CMK (cell line): ENCODE data around the gene MCM7.

Experiments used
- DNase-seq: peaks from one replicate; pipeline ENCODE4 v3.0.0-alpha.2; 2010; ENCODE audit warnings: low read depth

Gene MCM7

GRCh38 chr7:100093925-100094486, 7.2 kb downstream of the MCM7 start:
- no peak for DNase-seq

DNA sequence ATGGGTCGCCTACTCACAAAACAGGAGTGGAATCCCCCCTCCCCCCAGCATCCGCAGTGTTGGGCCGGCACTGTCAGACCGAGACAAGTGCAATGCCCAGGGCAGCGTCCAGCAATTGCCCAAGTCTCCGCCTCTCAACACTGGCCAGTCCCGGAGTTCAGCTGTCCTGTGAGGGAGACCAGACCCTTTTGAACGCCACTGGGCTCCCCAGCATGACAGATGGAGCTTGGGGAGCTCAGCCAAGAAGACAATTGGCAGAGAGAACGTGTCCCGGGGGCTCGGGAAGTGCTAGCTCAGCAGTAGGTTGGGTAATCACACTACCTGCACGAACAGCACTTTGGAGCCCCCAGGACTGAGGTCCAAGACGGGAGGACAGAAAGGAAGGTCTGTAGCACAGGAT, 7.7 kb downstream of the MCM7 start:
- no peak for DNase-seq

GRCh38 chr7:100093054-100093453, 8.1 kb downstream of the MCM7 start:
- no peak for DNase-seq

- no peak for DNase-seq
Observed at GRCh38 chr7:100091411-100092181, 9.6 kb downstream of the MCM7 start.

- DNase-seq = no peak
Observed at GRCh38 chr7:100090527-100091410, 10.4 kb downstream of the MCM7 start.

DNA sequence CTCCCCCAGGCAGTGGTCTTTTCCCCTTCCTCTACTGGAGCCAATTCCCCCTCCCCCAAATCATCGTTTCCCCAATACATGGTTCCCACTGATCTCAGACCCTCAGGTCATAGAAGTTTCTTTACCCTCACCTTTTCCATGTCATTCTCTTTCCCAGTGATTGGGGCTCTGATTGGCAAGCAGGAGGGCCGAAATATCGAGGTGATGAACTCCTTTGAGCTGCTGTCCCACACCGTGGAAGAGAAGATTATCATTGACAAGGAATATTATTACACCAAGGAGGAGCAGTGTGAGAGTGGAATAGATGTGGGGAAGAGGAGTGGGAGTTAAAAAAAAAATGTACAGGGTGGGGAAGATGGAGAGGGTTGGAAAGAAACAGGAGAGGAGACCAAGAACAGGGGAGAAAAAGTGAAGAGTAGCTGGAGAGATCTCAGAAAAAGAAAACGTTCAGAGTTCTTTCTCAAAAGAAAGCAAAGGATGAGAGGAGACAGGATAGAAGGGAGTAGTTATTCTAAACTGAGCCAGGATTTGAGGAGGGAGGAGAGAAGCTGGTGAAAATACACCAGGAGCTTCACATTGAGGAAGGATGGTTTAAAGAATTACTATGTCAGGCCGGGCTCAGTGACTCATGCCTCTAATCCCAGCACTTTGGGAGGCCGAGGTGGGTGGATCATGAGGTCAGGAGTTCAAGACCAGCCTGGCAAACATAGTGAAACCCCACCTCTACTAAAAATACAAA, 11.6 kb downstream of the MCM7 start:
- no peak for DNase-seq

DNA sequence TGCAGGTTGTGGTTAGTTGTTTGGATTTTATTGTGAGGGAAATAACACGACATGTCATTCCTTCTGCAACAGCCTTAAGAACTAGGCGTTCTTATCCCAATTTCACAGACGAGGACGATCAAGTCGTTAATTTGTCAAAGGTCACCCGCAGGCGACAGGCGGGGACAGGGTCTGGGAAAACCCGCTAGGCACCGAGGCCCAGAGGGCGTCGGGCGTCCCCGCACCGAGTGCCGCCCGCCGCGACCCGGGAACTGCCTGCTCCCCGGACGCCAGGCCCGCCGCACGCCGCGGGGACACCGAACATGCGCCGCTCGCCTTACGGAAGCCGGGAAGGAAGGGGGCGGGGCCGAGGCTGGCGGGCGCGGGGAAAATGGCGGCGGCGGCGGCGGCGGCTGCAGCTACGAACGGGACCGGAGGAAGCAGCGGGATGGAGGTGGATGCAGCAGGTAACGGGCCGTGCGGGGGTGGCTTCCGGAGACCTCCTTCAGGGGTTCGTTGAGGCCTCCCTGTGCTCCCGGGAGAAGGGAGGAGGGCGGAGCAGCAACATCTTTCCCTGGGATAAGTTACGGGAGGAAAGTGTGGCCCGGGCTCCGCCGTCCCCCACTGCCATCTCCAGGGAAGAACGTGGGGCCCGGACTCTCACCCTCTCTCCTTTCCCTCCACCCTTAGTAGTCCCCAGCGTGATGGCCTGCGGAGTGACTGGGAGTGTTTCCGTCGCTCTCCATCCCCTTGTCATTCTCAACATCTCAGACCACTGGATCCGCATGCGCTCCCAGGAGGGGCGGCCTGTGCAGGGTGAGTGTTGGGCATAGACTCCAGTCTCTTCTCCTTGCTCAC, 12.4 kb downstream of the MCM7 start, which contains the start of gene COPS6:
TSS of gene COPS6 (plus strand) at position 349 of the 837 bp plus-strand sequence. CDS start at position 371, 22 bp downstream.
- peak; percentile 56 for DNase-seq

GRCh38 chr7:100088095-100088620, 13.0 kb downstream of the MCM7 start:
- DNase-seq = no peak

GRCh38 chr7:100087055-100087750, 14.0 kb downstream of the MCM7 start:
- no peak for DNase-seq

- no peak for DNase-seq
Observed at GRCh38 chr7:100085515-100085914, 15.7 kb downstream of the MCM7 start.

DNA sequence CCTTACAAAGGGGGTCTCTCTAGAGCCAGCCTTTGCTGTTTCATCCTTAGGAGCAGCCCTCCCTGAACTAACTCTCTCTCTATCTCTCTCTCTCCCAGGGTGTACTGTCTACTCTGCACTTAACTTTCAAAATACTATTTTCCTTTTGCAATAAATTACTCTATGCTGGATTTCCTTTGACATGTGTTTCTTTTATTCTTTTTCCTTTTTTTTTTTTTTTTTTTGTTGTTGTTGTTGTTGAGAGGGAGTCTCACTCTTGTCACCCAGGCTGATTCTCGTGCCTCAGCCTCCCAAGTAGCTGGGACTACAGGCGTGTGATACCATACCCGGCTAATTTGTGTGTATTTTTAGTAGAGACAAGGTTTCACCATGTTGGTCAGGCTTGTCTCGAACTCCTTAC, 18.2 kb downstream of the MCM7 start:
- no peak for DNase-seq

- peak; percentile 97 for DNase-seq
Observed at GRCh38 chr7:100081535-100082102, 19.6 kb downstream of the MCM7 start, which contains the start of gene ZNF3. ZNF3 (minus strand) TSS chr7:100081723; CDS start chr7:100077357, 4,366 bp downstream.

DNA sequence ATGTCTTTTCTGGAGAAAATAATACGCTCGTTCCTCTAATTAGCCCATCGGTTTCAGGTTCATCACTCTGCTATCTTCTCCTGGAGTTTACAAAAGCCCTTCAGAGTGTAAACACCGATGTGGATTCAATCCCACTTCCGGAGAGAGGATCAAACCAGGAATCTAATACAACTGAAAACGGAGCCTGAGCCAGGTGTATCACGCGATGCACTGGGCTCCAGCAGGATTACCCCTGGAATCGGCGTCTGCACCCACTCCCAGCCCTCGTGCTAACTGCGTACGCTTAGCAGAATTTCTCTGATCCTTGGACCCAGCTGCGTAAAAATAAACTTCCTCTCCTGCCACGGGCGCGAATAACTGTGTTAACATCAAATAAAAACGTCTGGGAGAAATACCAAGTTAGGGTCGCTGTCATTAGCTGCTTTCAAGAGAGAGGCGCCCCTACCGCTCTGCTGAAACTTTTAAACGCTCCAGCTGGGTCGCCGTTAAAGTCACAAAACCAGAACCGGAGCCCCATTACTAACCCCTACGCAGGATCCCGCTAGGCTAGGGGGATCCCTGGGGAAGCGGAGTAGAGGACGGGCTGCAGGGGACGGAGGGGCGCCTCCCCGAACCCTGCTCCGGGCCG, 20.2 kb downstream of the MCM7 start:
- DNase-seq = no peak

DNA sequence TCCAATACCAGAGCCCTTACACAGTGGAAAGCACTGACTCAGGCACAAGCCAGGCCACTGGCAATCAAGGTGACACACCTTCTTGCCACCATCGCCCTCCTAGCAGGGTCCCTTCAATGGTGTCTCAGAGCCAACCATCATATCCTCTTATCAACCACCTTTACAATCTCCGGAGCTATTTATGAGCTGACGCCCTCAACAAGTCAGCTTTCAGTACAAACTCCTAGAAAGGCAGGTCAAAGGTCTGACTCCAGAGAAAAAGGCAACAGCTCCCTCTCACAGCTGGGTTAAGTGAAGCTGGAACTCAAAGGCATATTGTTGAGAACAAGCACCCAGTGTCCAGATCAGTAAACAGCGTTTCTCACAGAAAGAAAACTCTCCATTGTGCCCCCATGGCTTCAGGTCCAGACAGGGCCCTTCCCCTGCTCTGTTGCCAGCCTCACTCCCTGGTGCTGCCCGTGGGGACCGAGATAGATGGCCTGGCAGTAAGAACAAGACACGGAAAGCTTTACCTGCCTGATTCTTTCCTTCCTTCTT, 22.1 kb downstream of the MCM7 start:
- no peak for DNase-seq

DNA sequence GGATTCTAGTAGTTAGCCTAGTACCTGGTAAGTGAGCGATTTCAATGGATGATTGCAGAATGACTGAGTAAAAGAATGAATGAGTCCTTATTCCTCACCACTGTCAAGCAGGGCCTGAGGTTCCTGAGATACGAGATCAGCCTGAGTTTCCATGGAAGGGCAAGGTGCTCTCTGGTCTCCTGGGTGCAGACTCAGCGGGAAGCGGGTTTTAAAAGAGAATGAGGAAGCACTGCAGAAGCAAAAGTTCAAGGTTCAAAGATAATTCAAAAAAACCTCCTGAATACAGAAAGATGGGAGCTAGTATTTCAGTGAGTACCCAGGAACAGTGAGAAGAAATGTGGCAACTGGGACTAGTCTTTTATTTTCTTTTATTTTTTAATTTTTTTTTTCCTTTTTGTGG, 24.0 kb downstream of the MCM7 start:
- no peak for DNase-seq

DNA sequence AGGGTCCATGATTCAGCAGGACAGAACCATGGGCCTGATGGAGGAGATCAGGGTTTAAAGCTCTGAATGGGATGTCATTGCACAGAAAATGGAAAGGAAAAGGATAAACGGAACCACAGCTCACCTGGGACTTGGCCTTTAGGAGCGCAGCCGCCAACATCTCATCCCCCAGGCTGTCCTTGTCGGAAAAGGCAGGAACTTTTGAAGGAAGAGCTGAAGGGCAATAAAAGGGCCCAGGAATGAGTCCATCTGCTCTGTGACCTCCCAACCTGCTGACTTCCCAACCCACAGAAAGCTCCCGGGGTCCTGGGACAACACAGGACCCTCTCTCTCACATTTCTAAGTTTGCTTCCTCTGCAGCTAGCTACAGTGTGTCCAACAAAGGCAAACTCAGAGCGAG, 25.8 kb downstream of the MCM7 start:
- no peak for DNase-seq

- no peak for DNase-seq
Observed at GRCh38 chr7:100074841-100075240, 26.4 kb downstream of the MCM7 start.

DNA sequence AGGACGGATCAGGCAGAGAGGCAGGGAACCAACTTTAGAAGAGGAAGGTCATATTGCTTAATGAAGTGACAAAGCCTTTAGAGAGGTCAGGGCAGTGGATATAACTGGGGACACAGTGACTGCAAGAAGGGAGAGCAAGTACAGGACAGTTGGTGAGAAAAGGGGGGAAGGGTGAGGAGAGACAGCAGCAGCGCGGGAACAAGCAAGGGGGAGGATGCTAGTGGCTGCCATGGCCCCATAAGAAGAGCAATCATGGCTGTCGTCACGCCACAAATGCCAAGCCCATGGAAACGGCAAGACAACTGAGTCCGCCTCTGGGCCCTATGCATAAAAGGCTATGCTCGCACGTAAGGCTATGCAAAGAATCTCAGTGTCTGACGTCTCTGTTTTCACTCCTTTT, 28.7 kb downstream of the MCM7 start:
- no peak for DNase-seq
